Activated T-cell treated with anti-CD3 and anti-CD28 coated beads, Interleukin-2, amount 50 U/mL, for 72 hours (primary cell): ENCODE results near the gene IBA57. TPM values are rescaled to one million over a fixed set of nuclear protein-coding genes. Genes with fewer than 3 reads are reported as not detected.
A peak's percentile ranks its signal among the peaks of the same experiment; 100 is the strongest.

Source experiments
- ATAC-seq, 2 donors: fragments of 150-1000 bp; cut with Tn5 transposase; replicated peaks in 1 of 2; 2 replicates each; pipeline ENCODE4 v1.10.0; 2021; ENCODE audit warnings: moderate library complexity in 2 of 2, mild to moderate bottlenecking in 1 of 2
- DNase-seq, 2 donors: peaks; one replicate each; pipeline ENCODE4 v3.0.0; 2021 to 2022; ENCODE audit warnings: mixed read lengths in 1 of 2
- H3K27ac Mint-ChIP-seq: one replicate; pipeline ENCODE4 v1.8.0; 2022; ENCODE audit warnings: mild to moderate bottlenecking, moderate library complexity, mixed read lengths
- H3K27me3 Mint-ChIP-seq: one replicate; pipeline ENCODE4 v1.8.0; 2022; ENCODE audit warnings: low read depth, mixed read lengths
- H3K36me3 Mint-ChIP-seq, 2 donors: one replicate each; pipeline ENCODE4 v1.8.0; 2022; ENCODE audit warnings: mixed read lengths in 2 of 2, mild to moderate bottlenecking in 1 of 2; ENCODE audit not compliant: insufficient read depth in 2 of 2
- H3K4me1 Mint-ChIP-seq: one replicate; pipeline ENCODE4 v1.8.0; 2022; ENCODE audit warnings: low read depth, mixed read lengths
- H3K4me3 Mint-ChIP-seq, 2 donors: one replicate each; pipeline ENCODE4 v1.8.0; 2022; ENCODE audit warnings: mild to moderate bottlenecking in 2 of 2, mixed read lengths in 2 of 2, moderate library complexity in 2 of 2
- H3K9me3 Mint-ChIP-seq, 2 donors: one replicate each; pipeline ENCODE4 v1.8.0; 2022; ENCODE audit warnings: mixed read lengths in 2 of 2
- total RNA-seq, 2 donors: library from RNA; stranded (reverse); gene quantifications; one replicate each; pipeline ENCODE4 v1.2.3, GENCODE V29; 2022

IBA57 gene
- total RNA-seq, 2 donors from 2014 or later: 9.1 TPM

GRCh38 chr1:228147151-228147693 lies 18.4 kb upstream of the IBA57 start:
- no peaks in the 10 kb centered on the region for H3K27me3 Mint-ChIP-seq

GRCh38 chr1:228147768-228148167 lies 17.8 kb upstream of the IBA57 start:
- no peak overlapping the region for H3K27ac Mint-ChIP-seq
- ATAC-seq (no peak), DNase-seq (no peak)
- no peak overlapping the region for H3K4me3 Mint-ChIP-seq
- H3K4me1 Mint-ChIP-seq: peaks cover 16% of the 10 kb centered on the region
- H3K9me3 Mint-ChIP-seq: no peaks in the 10 kb centered on the region
- no peaks in the 10 kb centered on the region for H3K36me3 Mint-ChIP-seq
- no peaks in the 10 kb centered on the region for H3K27me3 Mint-ChIP-seq

More at GRCh38 chr1:228147151-228147693, 18.4 kb upstream of the IBA57 start:
- no peaks in the 10 kb centered on the region for H3K36me3 Mint-ChIP-seq
- H3K9me3 Mint-ChIP-seq: no peaks in the 10 kb centered on the region
- peaks cover 22% of the 10 kb centered on the region for H3K4me1 Mint-ChIP-seq
- no peak overlapping the region for H3K27ac Mint-ChIP-seq
- no peak for DNase-seq
- H3K4me3 Mint-ChIP-seq: no peak overlapping the region
- ATAC-seq: no peak

GRCh38 chr1:228148196-228148861 lies 17.3 kb upstream of the IBA57 start:
- Mint-ChIP-seq H3K9me3 (no peaks in the 10 kb centered on the region), H3K27me3 (no peaks in the 10 kb centered on the region), H3K4me1 (peaks cover 11% of the 10 kb centered on the region), H3K27ac (no peak overlapping the region), H3K4me3 (no peak overlapping the region), H3K36me3 (no peaks in the 10 kb centered on the region)
- DNase-seq (no peak), ATAC-seq (no peak)

- Mint-ChIP-seq H3K9me3 (no peaks in the 10 kb centered on the region), H3K27me3 (no peaks in the 10 kb centered on the region), H3K36me3 (no peaks in the 10 kb centered on the region), H3K4me3 (no peak overlapping the region), H3K4me1 (peaks cover 4% of the 10 kb centered on the region), H3K27ac (no peak overlapping the region)
- ATAC-seq (no peak), DNase-seq (no peak)
These were observed 16.6 kb upstream of the IBA57 start for GRCh38 chr1:228148935-228149405.

GRCh38 chr1:228149406-228150119 lies 16.0 kb upstream of the IBA57 start, which contains the start of gene GJC2:
TSS of gene GJC2 (plus strand) at chr1:228149930. CDS start at chr1:228157759, 7,829 bp downstream.
- no peaks in the 10 kb centered on the region for H3K36me3 Mint-ChIP-seq
- no peak within 1 kb of the TSS for H3K4me3 Mint-ChIP-seq
- no peak for ATAC-seq
- peaks cover 6% of the 10 kb centered on the region for H3K4me1 Mint-ChIP-seq
- no peak within 1 kb of the TSS for H3K27ac Mint-ChIP-seq
- no peak for DNase-seq
- no peaks in the 10 kb centered on the region for H3K27me3 Mint-ChIP-seq
- H3K9me3 Mint-ChIP-seq: no peaks in the 10 kb centered on the region

GRCh38 chr1:228150120-228150460 lies 15.5 kb upstream of the IBA57 start:
- Mint-ChIP-seq H3K27ac (no peak overlapping the region), H3K36me3 (no peaks in the 10 kb centered on the region), H3K27me3 (no peaks in the 10 kb centered on the region), H3K4me3 (no peak overlapping the region), H3K4me1 (peaks cover 11% of the 10 kb centered on the region), H3K9me3 (no peaks in the 10 kb centered on the region)
- no peak for ATAC-seq
- no peak for DNase-seq

GRCh38 chr1:228150461-228151179 lies 15.0 kb upstream of the IBA57 start:
- DNase-seq (no peak), ATAC-seq (no peak)
- Mint-ChIP-seq H3K4me1 (peaks cover 15% of the 10 kb centered on the region), H3K4me3 (no peak overlapping the region), H3K9me3 (no peaks in the 10 kb centered on the region), H3K27me3 (no peaks in the 10 kb centered on the region), H3K27ac (no peak overlapping the region), H3K36me3 (no peaks in the 10 kb centered on the region)

- Mint-ChIP-seq H3K4me3 (no peak overlapping the region), H3K9me3 (no peaks in the 10 kb centered on the region), H3K4me1 (peaks cover 15% of the 10 kb centered on the region), H3K27ac (no peak overlapping the region), H3K27me3 (no peaks in the 10 kb centered on the region), H3K36me3 (no peaks in the 10 kb centered on the region)
- no peak for DNase-seq
- ATAC-seq: no peak
These were observed 14.3 kb upstream of the IBA57 start for GRCh38 chr1:228151180-228151925.

GRCh38 chr1:228152097-228152917 lies 13.3 kb upstream of the IBA57 start:
- H3K9me3 Mint-ChIP-seq: no peaks in the 10 kb centered on the region
- DNase-seq: no peak
- H3K36me3 Mint-ChIP-seq: no peaks in the 10 kb centered on the region
- no peak overlapping the region for H3K27ac Mint-ChIP-seq
- no peaks in the 10 kb centered on the region for H3K27me3 Mint-ChIP-seq
- peaks cover 15% of the 10 kb centered on the region for H3K4me1 Mint-ChIP-seq
- no peak overlapping the region for H3K4me3 Mint-ChIP-seq
- ATAC-seq: no peak

- Mint-ChIP-seq H3K27ac (no peak overlapping the region), H3K4me1 (peaks cover 15% of the 10 kb centered on the region), H3K9me3 (no peaks in the 10 kb centered on the region), H3K4me3 (no peak overlapping the region), H3K27me3 (no peaks in the 10 kb centered on the region), H3K36me3 (no peaks in the 10 kb centered on the region)
- DNase-seq (no peak), ATAC-seq (no peak)
These were observed 12.7 kb upstream of the IBA57 start for GRCh38 chr1:228152918-228153258.

- DNase-seq (no peak), ATAC-seq (peak; percentile 6 to 8)
- Mint-ChIP-seq H3K9me3 (no peaks in the 10 kb centered on the region), H3K4me3 (no peak overlapping the region), H3K36me3 (no peaks in the 10 kb centered on the region), H3K27ac (no peak overlapping the region), H3K4me1 (peaks cover 15% of the 10 kb centered on the region), H3K27me3 (no peaks in the 10 kb centered on the region)
These were observed 11.5 kb upstream of the IBA57 start for GRCh38 chr1:228154021-228154669.
